KMS-11 (cell line): ENCODE results near the gene STAG3.

Experiments used
- H2AFZ ChIP-seq: fragments of 200-600 bp; sonication (generic); 2 replicates; pipeline ENCODE4 v1.6.1; 2016; ENCODE audit warnings: antibody characterized with exemption, mixed run types, low read depth
- H3K27ac ChIP-seq: fragments of 200-600 bp; sonication (generic); 2 replicates; pipeline ENCODE4 v1.6.1; 2016; ENCODE audit warnings: mild to moderate bottlenecking, mixed run types
- H3K27me3 ChIP-seq: fragments of 200-600 bp; sonication (generic); 2 replicates; pipeline ENCODE4 v1.6.1; 2017; ENCODE audit warnings: mild to moderate bottlenecking, low read depth, mixed run types, moderate library complexity; ENCODE audit not compliant: insufficient read depth
- H3K36me3 ChIP-seq: fragments of 200-600 bp; sonication (generic); 2 replicates; pipeline ENCODE4 v1.6.1; 2017; ENCODE audit warnings: mild to moderate bottlenecking, mixed run types; ENCODE audit not compliant: insufficient read depth
- H3K4me1 ChIP-seq: fragments of 200-600 bp; sonication (generic); 2 replicates; pipeline ENCODE4 v1.6.1; 2016; ENCODE audit warnings: mild to moderate bottlenecking, low read depth, mixed run types; ENCODE audit not compliant: poor library complexity, severe bottlenecking
- H3K4me2 ChIP-seq: fragments of 200-600 bp; sonication (generic); 2 replicates; pipeline ENCODE4 v1.7.0; 2016; ENCODE audit warnings: mild to moderate bottlenecking, mixed run types
- H3K4me3 ChIP-seq: fragments of 200-600 bp; sonication (generic); IDR thresholded peaks from 2 replicates; pipeline ENCODE4 v1.6.1; 2017; ENCODE audit warnings: low read depth, low read length, mixed read lengths; ENCODE audit not compliant: insufficient read depth
- H3K79me2 ChIP-seq: fragments of 200-600 bp; sonication (generic); 2 replicates; pipeline ENCODE4 v1.6.1; 2016; ENCODE audit warnings: low read depth, mixed run types; ENCODE audit not compliant: insufficient read depth
- H3K9ac ChIP-seq: fragments of 200-600 bp; sonication (generic); 2 replicates; pipeline ENCODE4 v1.6.1; 2016; ENCODE audit warnings: mild to moderate bottlenecking, mixed run types
- H4K20me1 ChIP-seq: fragments of 200-600 bp; sonication (generic); 2 replicates; pipeline ENCODE4 v1.6.1; 2016; ENCODE audit warnings: mild to moderate bottlenecking, mixed run types; ENCODE audit not compliant: insufficient read depth
- TF ChIP-seq, protein P1 (sequence below): fragments of 200-600 bp; sonication (generic); conservative IDR thresholded peaks from 2 replicates; pipeline ENCODE4 v1.6.1; 2017; ENCODE audit warnings: low read depth, mild to moderate bottlenecking, antibody characterized with exemption, low read length, moderate library complexity, mixed read lengths

STAG3 gene

DNA sequence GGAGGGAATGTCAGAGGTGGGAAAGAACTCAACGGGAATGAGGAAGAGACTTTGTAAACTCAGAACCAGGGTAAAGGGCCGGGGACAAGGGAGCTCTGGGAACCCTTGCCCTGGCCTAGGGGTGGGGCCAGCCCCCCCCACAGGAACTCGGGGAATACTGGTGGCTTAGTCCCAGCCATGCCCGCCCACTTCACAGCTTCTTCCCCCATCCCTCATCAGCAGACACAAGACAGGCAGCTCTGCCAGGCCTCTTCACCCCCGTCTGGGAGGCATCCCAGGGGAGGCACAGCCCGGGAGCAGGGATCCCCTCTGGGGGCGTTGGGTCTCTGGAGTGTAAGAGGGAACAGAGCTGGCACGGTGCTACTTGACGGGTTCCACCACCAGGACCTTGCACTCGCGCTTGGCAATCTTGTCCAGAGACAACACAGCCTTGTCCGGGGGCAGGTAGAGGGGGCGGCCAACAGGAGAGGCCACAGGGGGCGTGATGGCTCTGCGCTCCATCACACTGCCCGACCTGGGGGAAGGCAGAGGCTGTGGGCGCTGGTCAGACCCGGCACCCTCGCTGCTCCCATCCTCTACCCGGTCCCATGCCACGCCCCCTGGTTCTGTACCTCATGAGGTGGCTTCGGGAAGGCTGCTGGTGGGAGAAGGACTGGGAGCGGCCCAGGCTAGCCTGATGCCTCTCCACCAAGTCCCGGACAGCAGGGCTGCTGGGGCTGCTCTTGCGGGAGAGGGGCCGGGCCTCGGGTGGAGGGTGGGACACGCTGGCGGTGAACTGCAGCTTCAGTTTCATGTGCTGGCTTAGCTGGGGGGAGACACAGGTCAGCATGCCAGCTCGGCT is 22.8 kb upstream of the STAG3 start:
- H3K36me3 ChIP-seq = no peaks in the 10 kb centered on the region; the same call in 1 of the 2 replicates
- H2AFZ ChIP-seq = no peak overlapping the region
- no peaks in the 10 kb centered on the region; the same call in 1 of the 2 replicates for H3K79me2 ChIP-seq
- H3K4me2 ChIP-seq = no peak overlapping the region
- TF ChIP-seq, protein P1, sequence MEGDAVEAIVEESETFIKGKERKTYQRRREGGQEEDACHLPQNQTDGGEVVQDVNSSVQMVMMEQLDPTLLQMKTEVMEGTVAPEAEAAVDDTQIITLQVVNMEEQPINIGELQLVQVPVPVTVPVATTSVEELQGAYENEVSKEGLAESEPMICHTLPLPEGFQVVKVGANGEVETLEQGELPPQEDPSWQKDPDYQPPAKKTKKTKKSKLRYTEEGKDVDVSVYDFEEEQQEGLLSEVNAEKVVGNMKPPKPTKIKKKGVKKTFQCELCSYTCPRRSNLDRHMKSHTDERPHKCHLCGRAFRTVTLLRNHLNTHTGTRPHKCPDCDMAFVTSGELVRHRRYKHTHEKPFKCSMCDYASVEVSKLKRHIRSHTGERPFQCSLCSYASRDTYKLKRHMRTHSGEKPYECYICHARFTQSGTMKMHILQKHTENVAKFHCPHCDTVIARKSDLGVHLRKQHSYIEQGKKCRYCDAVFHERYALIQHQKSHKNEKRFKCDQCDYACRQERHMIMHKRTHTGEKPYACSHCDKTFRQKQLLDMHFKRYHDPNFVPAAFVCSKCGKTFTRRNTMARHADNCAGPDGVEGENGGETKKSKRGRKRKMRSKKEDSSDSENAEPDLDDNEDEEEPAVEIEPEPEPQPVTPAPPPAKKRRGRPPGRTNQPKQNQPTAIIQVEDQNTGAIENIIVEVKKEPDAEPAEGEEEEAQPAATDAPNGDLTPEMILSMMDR = no peak
- H3K9ac ChIP-seq = no peak overlapping the region
- peaks cover 22% of the 10 kb centered on the region for H3K4me1 ChIP-seq
- no peak overlapping the region for H3K27ac ChIP-seq
- no peaks in the 10 kb centered on the region for H4K20me1 ChIP-seq
- H3K4me3 ChIP-seq = no peak overlapping the region
- no peaks in the 10 kb centered on the region for H3K27me3 ChIP-seq

DNA sequence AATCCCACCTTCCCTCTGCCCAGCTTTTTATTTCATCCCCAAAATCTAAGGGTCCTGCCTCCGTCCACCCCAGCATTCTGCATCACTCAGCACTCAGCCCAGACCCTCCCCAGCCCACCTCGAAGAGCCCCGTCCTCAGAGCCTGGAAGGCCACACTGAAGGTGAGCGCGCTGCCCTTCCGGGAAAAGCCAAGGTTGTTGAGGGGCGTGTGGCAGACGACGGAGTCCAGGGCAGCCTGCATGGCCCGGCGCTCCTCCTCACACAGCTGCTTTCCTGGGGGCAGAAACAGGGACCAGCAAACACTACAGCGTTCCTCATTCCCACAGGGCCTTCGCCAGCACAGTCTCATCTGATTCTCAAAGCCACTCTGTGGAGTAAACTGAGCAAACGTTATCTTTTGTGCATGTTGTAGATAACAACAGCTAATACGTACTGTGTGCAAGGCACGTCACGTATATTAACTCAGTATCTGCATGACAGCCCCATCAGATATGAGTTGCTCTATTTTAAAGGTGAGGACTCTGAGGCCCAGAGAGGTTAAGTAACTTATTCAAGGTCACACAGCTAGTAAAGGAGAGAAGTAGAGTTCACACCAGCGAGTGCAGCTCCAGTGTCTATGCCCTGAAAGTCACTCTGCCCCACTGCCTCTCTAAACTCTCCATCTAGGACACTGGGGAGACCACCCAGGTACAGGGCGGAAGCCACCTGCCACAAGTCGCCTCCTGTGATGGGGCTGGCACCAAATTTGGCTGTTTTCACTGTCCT is 22.0 kb upstream of the STAG3 start:
- no peaks in the 10 kb centered on the region for H4K20me1 ChIP-seq
- no peaks in the 10 kb centered on the region; the same call in 1 of the 2 replicates for H3K79me2 ChIP-seq
- H3K9ac ChIP-seq = no peak overlapping the region
- no peak overlapping the region for H3K27ac ChIP-seq
- TF ChIP-seq, protein P1 = no peak
- H3K27me3 ChIP-seq = peaks cover 7% of the 10 kb centered on the region; the same call in 1 of the 2 replicates
- H3K4me2 ChIP-seq = no peak overlapping the region
- H3K36me3 ChIP-seq = no peaks in the 10 kb centered on the region; the same call in 1 of the 2 replicates
- no peak overlapping the region for H3K4me3 ChIP-seq
- no peak overlapping the region for H2AFZ ChIP-seq
- H3K4me1 ChIP-seq = peaks cover 17% of the 10 kb centered on the region

DNA sequence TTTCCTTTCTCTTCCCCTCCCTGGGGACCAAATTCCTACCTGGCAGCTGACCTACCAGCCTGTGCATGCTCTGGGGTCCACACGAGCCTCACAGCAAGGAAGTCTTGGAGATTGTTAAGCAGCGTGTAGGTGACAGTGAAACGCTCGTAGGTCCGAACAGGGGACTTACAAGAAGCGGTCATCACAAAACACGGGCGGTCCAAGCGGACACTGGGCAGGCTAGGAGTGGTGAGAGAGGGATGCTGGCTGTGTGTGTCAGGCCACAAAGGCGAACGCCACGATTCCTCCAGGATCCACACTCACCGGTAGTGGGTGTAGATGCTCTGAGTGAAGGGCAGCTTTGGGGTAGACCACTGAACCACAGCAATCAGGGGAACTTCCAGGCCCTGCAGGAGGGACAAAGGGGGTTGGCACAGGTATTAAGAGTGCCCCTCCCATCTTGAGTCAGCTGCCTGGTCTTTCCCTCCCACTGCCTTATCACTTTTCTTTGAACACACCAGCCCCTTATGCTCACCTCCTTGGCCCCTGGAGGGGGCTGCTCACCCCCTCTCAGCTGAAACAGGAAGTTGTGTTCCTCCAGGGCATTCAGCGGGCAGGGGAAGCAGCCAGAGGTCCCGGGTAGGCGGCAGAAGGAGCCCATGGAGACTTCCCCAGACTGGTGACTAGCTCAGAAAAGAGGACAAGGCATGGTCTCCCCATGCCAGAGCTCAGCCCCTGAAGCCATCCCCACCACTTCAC is 21.2 kb upstream of the STAG3 start:
- Histone ChIP-seq H3K79me2 (no peaks in the 10 kb centered on the region; the same call in 1 of the 2 replicates), H3K4me2 (peak overlapping the region; percentile 90; the same call in 1 of the 2 replicates), H3K27me3 (peaks cover 13% of the 10 kb centered on the region; the same call in 1 of the 2 replicates), H4K20me1 (no peaks in the 10 kb centered on the region), H3K27ac (no peak overlapping the region), H3K9ac (no peak overlapping the region), H2AFZ (no peak overlapping the region), H3K36me3 (no peaks in the 10 kb centered on the region; the same call in 1 of the 2 replicates), H3K4me3 (no peak overlapping the region), H3K4me1 (peaks cover 17% of the 10 kb centered on the region)
- TF ChIP-seq, protein P1 = no peak

DNA sequence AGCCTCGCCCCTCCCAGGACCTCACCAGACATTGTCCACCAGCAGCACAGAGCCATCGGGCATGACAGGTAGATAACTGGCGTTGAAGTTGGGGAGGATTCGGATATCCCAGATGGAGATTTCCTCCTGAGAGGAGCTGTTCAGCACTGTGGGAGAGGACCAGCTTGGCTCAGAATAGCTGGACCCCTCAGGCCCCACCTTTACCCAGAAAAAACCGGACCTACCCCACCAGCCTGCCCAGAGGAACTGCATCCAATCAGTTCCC is 20.7 kb upstream of the STAG3 start:
- no peak overlapping the region for H3K27ac ChIP-seq
- peaks cover 18% of the 10 kb centered on the region for H3K27me3 ChIP-seq
- peaks cover 17% of the 10 kb centered on the region for H3K4me1 ChIP-seq
- H2AFZ ChIP-seq = no peak overlapping the region
- TF ChIP-seq, protein P1 = no peak
- no peaks in the 10 kb centered on the region for H4K20me1 ChIP-seq
- H3K36me3 ChIP-seq = no peaks in the 10 kb centered on the region; the same call in 1 of the 2 replicates
- H3K4me2 ChIP-seq = peak overlapping the region; percentile 90; the same call in 1 of the 2 replicates
- no peak overlapping the region for H3K9ac ChIP-seq
- no peak overlapping the region for H3K4me3 ChIP-seq
- H3K79me2 ChIP-seq = no peaks in the 10 kb centered on the region; the same call in 1 of the 2 replicates
